NCI-H2171 treated with DMSO at 0.1 percent for 48 hours (cell line): ENCODE data around the gene MRPS24.
A peak's percentile ranks its signal among the peaks of the same experiment; 100 is the strongest.
"Not testable (repeated sequence)": the region's sequence is repeated elsewhere in the genome, so short reads cannot be mapped to it uniquely, and the experiment has no call there.

Source experiments
- DNase-seq: peaks from one replicate; lab custom pipeline; 2025; lab: John Stamatoyannopoulos, UW

MRPS24 gene

DNA sequence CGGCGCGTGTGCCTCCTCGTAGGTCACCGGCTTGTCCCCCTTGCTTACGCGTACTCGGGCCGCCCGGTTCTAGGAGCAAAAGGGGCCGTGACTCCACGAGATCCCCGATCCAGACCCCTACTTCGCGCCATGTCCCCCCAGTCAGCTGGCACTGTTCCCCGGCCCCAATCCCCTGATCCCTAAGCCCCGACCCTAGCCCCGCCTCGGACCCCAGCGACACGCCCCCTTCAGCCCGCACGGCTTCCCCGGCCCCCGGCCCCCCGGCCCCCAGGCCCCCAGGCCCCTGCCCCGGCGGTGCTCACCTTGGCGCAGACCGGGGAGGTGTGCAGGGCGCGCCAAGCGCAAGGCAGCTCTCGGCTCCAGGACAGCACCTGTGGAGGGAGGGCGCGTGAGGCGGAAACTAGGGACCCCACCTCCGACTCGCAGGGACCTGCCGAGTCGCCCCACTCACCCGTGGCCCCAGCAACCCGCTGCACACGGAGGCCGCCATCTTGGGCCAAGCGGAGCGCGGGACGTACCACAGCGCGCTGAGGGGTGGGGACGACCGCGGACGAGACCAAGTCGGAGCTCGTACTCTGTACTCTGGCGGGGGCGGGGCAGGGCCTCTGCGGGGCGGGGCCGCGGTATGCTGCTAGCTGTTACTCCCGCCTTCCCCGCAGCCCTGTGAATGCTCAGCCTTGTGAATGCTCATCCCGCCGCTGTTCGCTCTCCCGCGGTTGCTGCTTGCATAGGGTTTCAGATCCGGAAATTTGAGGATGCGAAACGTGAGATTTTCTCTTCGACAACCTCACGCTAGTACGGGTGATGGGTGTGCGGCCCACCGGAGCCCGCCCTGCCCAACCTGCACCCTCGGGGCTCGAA lies at the start of gene MRPS24:
Gene MRPS24, minus strand, starts transcription at position 512 of the 861 bp plus-strand sequence. Its CDS starts 22 bp downstream, at position 490.
- peak; percentile 95 for DNase-seq

DNA sequence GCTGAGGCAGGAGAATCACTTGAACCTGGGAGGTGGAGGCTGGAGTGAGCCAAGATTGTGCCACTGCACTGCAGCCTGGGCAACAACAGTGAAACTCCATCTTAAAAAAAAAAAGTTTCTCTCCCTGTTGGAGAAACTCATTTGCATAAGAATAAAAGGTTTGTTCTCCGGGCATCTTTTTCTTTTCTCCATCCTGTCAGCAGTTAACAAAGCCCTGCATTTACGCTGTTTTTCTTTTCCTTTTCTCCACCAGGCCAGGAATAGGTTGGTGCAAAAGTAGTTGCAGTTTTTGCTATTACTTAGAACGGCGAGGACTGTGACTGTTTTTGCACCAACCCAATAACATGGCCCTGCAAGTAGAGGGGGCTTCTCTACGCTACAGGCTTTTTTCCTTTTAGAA lies 46.6 kb upstream of the MRPS24 start:
- no peak for DNase-seq

DNA sequence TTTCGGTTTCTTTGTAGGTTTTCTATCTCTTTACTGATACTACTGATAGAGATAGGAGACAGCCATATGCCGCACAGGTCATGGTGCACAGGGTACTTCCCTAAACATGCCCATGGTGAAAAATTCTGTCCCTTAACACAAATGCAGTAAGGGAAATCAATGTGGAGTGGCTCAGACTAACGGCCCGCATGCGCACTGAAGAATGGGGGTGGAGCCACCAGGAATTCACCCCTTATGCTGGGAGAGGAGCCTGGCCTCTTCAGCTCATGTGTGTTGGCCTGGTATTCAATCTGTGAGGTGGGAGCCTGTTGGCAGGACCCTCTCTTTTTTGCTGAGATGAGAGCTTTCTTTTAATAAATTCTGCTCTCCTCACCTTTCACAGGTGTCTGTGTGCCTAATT lies 45.5 kb upstream of the MRPS24 start:
- no peak for DNase-seq

- peak; percentile 47 for DNase-seq
Observed at GRCh38 chr7:43906331-43907010, 37.2 kb upstream of the MRPS24 start, which contains the start of gene URGCP. Gene URGCP (minus strand): TSS chr7:43906596. CDS start chr7:43906575, 21 bp downstream.

DNA sequence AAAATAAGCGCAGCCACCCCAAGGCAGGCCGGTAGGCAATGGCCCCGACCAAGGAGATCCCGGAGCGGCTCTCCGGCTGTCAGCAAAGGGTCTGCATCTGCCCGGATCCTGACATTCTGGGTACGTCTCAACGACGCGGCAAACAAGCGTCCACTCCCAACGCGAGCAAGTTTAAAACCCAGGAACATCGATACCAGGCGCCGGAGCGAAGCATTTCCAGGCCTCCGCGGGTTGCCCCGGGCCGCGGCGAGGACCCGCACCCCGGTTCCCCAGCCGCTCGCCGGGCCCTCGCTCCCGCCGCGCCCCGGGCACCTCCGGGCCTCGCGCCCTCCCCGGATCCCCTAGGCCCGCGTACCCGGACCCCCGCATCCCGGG lies 36.6 kb upstream of the MRPS24 start:
- peak; percentile 45 for DNase-seq

- DNase-seq = no peak
Observed at GRCh38 chr7:43905209-43905946, 36.1 kb upstream of the MRPS24 start.

DNA sequence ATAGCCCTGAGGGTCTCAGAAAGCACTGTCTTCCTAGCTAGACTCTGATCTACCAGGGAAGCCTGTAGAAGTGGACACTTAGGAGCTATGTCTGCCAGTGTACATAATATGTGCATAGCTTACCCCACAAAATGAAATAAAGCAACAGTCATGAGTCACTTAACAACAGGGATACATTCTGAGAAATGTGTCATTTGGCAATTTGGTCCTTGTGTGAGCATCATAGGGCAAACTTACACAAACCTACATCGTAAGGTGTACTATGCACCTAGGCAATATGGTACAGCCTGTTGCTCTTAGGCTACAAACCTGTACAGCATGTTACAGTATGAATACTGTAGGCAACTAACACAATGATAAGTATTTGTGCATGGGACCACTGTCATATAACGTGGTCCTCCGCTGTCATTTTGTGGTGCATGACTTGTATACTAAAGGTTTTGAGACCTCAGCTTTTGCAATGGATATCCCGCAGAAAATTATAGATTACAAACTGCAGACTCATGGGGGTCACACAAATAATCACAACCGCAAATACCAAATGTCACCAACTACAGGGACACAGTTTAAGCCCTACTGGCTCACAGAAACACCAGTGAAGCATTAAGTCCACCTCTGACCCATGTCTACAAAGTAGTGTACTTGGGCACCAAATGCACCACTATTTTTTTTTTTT lies 35.4 kb upstream of the MRPS24 start:
- no peak for DNase-seq

DNA sequence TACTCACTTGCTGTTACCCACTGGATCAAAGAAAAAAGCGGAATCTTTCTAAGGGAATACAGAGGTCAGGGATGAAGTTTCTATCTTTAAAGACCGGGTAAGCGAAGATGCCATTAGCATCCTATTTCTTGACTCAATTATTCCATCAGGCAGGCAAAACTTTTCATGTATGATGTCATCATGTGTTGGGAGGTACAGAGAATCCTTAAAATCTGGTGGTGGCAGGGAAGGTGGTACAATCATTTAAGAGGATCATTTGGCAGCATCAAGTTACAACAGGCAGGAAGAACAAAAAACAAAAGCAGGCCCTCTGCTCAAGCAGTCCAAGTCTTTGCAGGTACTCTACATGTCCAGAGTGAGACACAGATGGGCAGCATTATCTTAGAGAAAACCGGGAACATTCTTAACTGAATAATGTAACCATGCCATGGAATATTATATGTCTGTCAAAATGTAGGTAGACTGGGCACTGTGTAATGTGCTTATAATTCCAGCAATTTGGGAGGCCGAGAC lies 33.3 kb upstream of the MRPS24 start:
- DNase-seq = no peak

GRCh38 chr7:43898571-43898970 lies 29.3 kb upstream of the MRPS24 start:
- not testable (repeated sequence) for DNase-seq

DNA sequence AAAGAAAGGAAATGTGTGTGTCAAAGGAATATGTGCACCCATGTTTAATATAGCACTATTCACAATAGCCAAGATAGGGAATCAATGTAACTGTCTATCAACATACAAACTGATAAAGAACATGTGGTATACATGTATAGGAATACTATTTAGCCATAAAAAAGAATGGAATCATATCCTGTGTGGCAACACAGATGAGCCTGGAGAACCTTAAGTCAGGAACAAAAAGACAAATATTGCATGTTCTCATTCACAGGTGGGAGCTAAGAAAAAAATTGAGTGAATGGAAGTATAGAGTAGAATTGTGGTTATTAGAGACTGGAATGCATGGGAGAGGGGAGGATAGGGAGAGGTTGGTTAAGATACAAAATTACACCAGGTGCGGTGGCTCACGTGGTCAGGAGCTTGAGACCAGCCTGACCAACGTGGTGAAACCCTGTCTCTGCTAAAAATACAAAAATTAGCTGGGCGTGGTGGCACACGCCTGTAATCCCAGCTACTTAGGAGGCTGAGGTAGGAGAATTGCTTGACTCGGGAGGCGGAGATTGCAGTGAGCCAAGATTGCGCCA lies 26.6 kb upstream of the MRPS24 start:
- DNase-seq = no peak

- no peak for DNase-seq
Observed at GRCh38 chr7:43891069-43891955, 22.0 kb upstream of the MRPS24 start.

- no peak for DNase-seq
Observed at GRCh38 chr7:43890468-43890867, 21.2 kb upstream of the MRPS24 start.

DNA sequence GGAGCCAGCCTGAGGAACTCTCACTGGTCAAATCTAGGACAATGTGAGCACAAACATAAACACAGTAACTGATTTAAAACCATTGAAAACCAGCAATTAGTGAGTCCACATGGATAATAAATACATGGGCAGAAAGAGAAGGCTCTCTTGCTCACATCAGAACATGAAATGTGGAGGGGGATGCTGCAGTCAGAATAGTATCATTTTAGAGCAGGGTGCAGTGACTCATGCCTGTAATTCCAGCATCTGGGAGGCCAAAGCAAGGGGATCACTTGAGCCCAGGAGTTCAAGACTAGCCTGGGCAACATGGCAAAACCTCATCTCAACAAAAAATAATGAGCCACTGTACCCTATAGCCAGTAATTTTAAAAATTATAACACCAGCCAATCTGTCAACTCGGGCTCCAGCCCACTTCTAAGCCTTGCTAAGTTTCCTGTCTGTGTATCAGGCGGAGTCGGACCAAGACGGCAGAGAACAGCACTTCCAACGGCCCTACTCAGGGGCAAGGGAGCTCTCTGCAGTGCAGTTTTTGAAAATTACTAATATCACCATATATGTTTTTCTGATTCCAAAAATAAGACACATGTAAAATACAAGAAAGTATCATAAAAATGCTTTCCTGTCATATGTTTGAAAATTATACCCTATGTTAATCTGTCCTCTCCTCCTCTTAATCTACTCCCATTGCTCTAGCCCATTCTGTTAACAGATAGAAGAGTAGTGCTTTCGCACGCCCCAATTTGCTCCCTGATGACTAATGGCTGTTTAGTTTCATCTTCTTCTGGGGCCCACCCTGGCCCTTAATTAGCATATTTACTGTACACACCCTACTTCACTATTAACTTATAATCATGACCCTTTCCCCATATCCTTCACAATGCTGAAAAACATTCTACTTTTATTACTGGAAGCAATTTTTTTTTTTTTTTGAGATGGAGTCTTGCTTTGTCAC lies 20.0 kb upstream of the MRPS24 start:
- DNase-seq = no peak

DNA sequence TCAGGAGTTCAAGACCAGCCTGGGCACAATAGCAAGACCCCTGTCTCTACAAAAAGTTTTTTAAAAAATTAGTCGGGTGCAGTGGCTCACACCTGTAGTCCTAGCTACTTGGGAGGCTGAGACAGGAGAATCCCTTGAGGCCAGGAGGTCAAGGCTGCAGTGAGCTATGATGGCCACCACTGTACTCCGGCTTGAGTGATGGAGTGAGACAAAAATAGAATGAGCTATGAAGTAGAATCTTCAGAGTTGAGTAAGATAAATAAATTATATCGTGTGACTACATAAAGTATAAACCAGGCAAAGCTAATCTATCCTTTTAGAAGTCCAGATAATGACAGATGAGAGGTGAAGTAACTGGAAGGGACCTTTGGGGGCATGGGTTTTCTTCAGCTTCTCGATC lies 15.3 kb upstream of the MRPS24 start:
- no peak for DNase-seq

GRCh38 chr7:43884209-43884608 lies 14.9 kb upstream of the MRPS24 start:
- no peak for DNase-seq

DNA sequence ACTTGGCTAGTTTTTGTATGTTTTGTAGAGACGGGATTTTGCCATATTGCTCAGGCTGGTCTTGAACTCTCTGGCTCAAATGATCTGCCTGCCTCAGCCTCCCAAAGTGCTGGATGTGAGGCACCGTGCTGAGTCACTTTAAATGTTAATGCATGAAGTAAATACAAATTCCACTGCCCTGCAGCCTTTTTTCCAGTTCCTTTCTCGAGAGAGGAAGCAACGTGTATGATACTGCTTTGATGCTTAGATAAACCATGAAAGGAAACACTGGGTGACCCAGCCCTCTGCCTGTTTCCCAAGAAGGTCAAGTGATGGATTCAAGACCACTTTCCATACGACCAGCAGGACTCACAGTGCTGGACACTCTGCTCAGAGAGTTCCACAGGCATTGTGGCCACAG lies 11.3 kb upstream of the MRPS24 start:
- no peak for DNase-seq

GRCh38 chr7:43879477-43879876 lies 10.2 kb upstream of the MRPS24 start:
- DNase-seq = no peak

- no peak for DNase-seq
Observed at GRCh38 chr7:43878867-43879266, 9.6 kb upstream of the MRPS24 start.
